WTC11 (cell line): ENCODE results near the gene OR2T5.
"Not testable (repeated sequence)": the region's sequence is repeated elsewhere in the genome, so short reads cannot be mapped to it uniquely, and the experiment has no call there.

Experiments used
- FOXK1 ChIP-seq: sonication (generic); formaldehyde crosslinking; IDR thresholded peaks from 2 replicates; pipeline ENCODE4 v1.8.0; 2022; ENCODE audit warnings: mild to moderate bottlenecking, moderate library complexity, missing genetic modification reagents
- JUN ChIP-seq: sonication (generic); formaldehyde crosslinking; IDR thresholded peaks from 2 replicates; pipeline ENCODE4 v1.8.0; 2023; ENCODE audit warnings: mild to moderate bottlenecking, missing genetic modification reagents
- ZNF396 ChIP-seq: fragments of 250-450 bp; sonication (Bioruptor Pico); IDR thresholded peaks from 2 replicates; pipeline ENCODE4 v1.8.0; 2021; ENCODE audit warnings: mild to moderate bottlenecking, moderate library complexity, borderline replicate concordance
- ZNF671 ChIP-seq: fragments of 250-450 bp; sonication (Bioruptor Pico); IDR thresholded peaks from 2 replicates; pipeline ENCODE4 v1.8.0; 2021; ENCODE audit warnings: mild to moderate bottlenecking
- TF ChIP-seq, protein P1 (sequence below): sonication (generic); formaldehyde crosslinking; IDR thresholded peaks from 2 replicates; pipeline ENCODE4 v1.8.1; 2022; ENCODE audit warnings: mild to moderate bottlenecking, missing genetic modification reagents, moderate library complexity, borderline replicate concordance
- TF ChIP-seq, protein P2 (sequence below): sonication (generic); formaldehyde crosslinking; IDR thresholded peaks from 2 replicates; pipeline ENCODE4 v1.8.1; 2022; ENCODE audit warnings: missing genetic modification reagents, borderline replicate concordance
- TF ChIP-seq, protein P3 (sequence below): fragments of 200-600 bp; IDR thresholded peaks from 2 replicates; pipeline ENCODE4 v1.8.0; 2022; ENCODE audit warnings: antibody characterized with exemption
- TF ChIP-seq, protein P4 (sequence below): sonication (generic); formaldehyde crosslinking; IDR thresholded peaks from 2 replicates; pipeline ENCODE4 v1.8.0; 2022; ENCODE audit warnings: mild to moderate bottlenecking, missing genetic modification reagents

DNA sequence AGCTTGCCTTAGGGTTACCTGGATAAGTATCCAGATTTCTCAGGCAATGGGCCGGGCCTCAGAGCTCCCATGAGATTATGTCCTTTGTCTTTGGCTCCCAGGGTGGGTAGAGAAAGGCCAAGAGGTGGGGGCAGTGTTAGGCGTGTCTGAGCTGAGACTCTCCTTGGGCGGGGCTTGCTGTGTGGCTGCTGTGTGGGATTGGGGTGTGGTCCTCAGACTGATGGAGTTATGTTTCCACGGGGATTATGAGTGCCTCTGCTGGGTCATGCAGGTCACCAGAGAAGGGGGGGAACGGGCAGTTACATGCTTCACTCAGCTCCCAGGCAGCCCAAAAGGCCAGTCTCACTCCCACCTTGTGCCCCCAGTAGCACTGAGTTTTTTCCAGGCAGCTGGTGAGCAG lies 8.3 kb downstream of the OR2T5 start:
- TF ChIP-seq, protein P1, sequence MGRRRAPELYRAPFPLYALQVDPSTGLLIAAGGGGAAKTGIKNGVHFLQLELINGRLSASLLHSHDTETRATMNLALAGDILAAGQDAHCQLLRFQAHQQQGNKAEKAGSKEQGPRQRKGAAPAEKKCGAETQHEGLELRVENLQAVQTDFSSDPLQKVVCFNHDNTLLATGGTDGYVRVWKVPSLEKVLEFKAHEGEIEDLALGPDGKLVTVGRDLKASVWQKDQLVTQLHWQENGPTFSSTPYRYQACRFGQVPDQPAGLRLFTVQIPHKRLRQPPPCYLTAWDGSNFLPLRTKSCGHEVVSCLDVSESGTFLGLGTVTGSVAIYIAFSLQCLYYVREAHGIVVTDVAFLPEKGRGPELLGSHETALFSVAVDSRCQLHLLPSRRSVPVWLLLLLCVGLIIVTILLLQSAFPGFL (CRISPR knock-in tag), result not testable (repeated sequence)
- TF ChIP-seq, protein P2, sequence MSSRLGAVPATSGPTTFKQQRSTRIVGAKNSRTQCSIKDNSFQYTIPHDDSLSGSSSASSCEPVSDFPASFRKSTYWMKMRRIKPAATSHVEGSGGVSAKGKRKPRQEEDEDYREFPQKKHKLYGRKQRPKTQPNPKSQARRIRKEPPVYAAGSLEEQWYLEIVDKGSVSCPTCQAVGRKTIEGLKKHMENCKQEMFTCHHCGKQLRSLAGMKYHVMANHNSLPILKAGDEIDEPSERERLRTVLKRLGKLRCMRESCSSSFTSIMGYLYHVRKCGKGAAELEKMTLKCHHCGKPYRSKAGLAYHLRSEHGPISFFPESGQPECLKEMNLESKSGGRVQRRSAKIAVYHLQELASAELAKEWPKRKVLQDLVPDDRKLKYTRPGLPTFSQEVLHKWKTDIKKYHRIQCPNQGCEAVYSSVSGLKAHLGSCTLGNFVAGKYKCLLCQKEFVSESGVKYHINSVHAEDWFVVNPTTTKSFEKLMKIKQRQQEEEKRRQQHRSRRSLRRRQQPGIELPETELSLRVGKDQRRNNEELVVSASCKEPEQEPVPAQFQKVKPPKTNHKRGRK (CRISPR knock-in tag), result not testable (repeated sequence)
- not testable (repeated sequence) for TF ChIP-seq JUN (CRISPR knock-in tag); ZNF396 (CRISPR knock-in tag); FOXK1; ZNF671 (CRISPR knock-in tag)
- TF ChIP-seq, protein P3, sequence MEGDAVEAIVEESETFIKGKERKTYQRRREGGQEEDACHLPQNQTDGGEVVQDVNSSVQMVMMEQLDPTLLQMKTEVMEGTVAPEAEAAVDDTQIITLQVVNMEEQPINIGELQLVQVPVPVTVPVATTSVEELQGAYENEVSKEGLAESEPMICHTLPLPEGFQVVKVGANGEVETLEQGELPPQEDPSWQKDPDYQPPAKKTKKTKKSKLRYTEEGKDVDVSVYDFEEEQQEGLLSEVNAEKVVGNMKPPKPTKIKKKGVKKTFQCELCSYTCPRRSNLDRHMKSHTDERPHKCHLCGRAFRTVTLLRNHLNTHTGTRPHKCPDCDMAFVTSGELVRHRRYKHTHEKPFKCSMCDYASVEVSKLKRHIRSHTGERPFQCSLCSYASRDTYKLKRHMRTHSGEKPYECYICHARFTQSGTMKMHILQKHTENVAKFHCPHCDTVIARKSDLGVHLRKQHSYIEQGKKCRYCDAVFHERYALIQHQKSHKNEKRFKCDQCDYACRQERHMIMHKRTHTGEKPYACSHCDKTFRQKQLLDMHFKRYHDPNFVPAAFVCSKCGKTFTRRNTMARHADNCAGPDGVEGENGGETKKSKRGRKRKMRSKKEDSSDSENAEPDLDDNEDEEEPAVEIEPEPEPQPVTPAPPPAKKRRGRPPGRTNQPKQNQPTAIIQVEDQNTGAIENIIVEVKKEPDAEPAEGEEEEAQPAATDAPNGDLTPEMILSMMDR, result not testable (repeated sequence)
- TF ChIP-seq, protein P4, sequence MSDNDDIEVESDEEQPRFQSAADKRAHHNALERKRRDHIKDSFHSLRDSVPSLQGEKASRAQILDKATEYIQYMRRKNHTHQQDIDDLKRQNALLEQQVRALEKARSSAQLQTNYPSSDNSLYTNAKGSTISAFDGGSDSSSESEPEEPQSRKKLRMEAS (CRISPR knock-in tag), result not testable (repeated sequence)
